Kidney tubule cell (primary cell): ENCODE measurements around the gene AP2A1.
"Not testable (repeated sequence)": the region's sequence is repeated elsewhere in the genome, so short reads cannot be mapped to it uniquely, and the experiment has no call there.

Source experiments
- DNase-seq: peaks from one replicate; pipeline ENCODE4 v3.0.0-alpha.2; 2018; ENCODE audit warnings: low spot score

Gene AP2A1

DNA sequence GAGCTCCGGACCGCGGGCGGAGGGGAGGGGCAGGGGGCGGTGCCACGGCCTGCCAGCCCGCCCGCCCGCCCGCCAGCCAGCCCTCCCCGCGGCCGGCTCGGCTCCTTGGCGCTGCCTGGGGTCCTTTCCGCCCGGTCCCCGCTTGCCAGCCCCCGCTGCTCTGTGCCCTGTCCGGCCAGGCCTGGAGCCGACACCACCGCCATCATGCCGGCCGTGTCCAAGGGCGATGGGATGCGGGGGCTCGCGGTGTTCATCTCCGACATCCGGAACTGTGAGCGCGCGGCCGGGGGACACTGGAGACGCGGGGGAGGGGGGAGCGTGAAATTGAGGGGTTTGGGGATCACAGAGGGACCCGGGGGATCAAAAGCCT is at the start of gene AP2A1:
TSS of gene AP2A1 (plus strand) at position 72 of the 370 bp plus-strand sequence. CDS start at position 205, 133 bp downstream.
- DNase-seq, result no peak

GRCh38 chr19:49718511-49718910 is 48.3 kb upstream of the AP2A1 start:
- no peak for DNase-seq

- no peak for DNase-seq
Observed at GRCh38 chr19:49718991-49719390, 47.8 kb upstream of the AP2A1 start.

DNA sequence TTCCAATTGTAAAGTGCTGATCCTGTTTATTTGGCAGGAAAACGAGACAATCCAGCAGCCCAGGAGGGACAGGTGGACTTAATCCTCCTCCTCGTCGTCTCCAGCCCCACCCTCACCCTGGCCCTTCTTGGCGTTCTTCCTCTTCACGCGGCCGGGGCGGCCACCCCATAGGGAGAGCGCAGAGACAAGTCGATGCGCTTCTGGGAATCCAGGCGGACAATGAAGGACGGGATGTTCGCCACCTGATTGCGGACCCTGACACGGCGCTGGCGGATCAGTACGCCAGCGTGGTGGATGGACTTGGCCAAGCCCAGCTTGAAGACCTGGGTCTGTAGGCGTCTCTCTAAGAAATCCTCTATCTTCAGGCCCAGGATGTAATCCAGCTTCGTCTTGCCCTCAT is 47.4 kb upstream of the AP2A1 start:
- DNase-seq, result not testable (repeated sequence)

- no peak for DNase-seq
Observed at GRCh38 chr19:49727217-49728030, 39.4 kb upstream of the AP2A1 start.

DNA sequence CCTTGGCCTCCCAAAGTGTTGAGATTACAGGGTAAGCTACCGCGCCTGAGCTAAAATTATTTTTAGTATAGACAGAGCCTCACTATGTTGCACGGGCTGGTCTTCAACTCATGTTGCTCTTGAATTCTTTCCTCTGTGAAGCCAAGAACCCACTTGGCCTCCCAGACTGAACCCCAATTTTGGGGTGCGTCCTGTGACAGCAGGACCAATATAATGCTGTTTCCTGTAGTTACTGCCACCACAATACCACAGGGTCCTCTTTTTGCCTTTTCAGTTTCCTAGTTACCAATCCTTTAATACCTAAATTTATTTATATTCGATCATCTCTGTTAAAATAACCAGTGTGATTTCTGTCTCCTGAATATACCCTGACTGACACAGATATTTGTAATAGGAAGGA is 36.6 kb upstream of the AP2A1 start:
- no peak for DNase-seq

DNA sequence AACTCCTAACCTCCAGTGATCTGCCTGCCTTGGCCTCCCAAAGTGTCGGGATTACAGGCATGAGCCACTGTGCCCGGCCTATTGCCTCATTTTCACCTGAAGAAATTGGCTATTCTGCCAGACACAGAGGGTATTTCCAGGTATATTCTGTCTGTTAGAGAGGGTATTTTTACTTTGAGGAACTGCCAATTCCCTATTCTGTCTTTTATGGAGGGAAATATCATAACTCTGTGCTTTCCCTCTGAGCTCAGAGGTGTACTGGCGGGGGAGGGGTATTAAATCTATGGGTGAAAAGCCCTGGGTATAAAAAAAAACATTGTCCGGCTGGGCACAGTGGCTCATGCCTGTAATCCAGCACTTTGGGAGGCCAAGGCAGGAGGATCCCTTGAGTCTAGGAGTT is 28.5 kb upstream of the AP2A1 start:
- DNase-seq, result no peak

DNA sequence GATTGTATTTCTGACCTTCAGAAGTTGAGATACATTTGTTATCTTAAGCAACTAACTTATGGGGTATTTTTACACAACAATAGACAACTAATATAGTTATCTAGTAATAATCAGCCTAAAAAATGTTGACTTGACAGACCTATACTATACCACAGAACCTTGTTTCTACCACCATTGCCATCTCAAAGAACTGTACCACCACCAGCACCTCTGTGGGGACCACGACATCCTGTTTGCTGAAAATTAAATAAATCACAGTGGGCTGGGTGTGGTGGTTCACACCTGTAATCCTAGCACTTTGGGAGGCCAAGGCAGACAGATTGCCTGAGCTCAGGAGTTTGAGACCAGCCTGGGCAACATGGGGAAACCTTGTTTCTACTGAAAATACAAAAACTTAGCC is 27.7 kb upstream of the AP2A1 start:
- no peak for DNase-seq

DNA sequence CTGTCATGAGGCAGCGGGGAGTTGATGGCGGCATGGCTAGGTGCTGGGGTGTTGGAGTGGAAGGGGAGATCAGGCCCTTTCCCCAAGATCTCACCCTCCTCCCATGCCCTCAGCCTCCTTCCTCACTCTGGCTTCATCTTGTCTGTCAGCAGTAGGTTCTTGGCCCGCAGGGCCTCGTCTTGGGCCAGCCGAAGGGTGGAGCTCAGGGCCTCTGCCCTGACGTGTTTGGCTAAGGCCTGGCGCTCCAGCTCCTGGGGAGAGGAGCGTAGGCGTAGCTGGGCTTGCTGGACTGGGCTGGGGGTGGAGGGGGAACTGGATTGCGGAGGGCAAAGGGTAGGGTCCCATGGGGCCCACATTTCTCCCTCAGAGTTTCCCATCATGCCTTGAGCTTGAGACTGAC is 26.9 kb upstream of the AP2A1 start:
- DNase-seq, result no peak

GRCh38 chr19:49741210-49741844 is 25.5 kb upstream of the AP2A1 start:
- no peak for DNase-seq

- no peak for DNase-seq
Observed at GRCh38 chr19:49744946-49745381, 21.8 kb upstream of the AP2A1 start.

DNA sequence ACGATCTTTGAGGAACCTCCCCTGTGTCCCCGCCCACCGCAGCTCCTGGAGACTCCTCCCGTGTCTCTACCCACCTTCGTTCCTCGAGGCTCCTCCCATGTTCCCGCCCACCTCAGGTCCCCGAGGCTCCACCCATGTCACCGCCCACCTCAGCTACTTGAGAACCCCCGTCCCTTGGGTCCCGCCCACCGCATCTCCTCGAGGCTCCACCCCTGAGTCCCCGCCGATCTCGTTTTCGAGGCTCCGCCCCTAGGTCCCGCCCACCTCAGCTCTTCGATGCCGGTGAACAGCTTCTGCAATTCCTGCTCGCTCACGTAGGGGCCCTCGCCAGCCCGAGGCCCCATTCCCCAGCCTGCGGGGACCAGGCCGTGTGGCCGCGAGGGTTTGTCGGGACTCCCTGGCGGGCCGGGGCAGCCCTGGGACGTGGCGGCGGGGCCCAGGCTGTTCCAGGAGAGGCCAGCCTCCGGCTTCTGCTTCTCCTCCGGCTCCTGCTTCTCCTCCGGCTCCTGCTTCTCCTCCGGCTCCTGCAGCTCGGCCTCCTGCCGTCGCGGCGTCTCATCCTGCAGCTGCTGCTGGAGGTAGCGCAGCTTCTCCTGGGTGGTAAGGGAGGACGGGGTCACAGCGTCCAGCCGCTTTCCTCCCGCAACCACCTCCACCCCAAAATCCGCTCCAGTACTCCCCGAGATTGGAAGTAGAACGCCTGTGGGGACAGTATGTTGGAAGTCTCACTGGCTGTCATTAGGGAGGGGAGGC is 20.4 kb upstream of the AP2A1 start:
- peak; percentile 14 for DNase-seq

- no peak for DNase-seq
Observed at GRCh38 chr19:49749055-49749716, 17.6 kb upstream of the AP2A1 start.

- DNase-seq, result no peak
Observed at GRCh38 chr19:49749771-49750170, 17.0 kb upstream of the AP2A1 start.

GRCh38 chr19:49752701-49753100 is 14.1 kb upstream of the AP2A1 start:
- DNase-seq, result no peak

GRCh38 chr19:49755956-49756355 is 10.8 kb upstream of the AP2A1 start:
- no peak for DNase-seq

- DNase-seq, result peak; percentile 47
Observed at GRCh38 chr19:49758292-49758691, 8.5 kb upstream of the AP2A1 start.

- DNase-seq, result no peak
Observed at GRCh38 chr19:49761249-49761624, 5.6 kb upstream of the AP2A1 start.

- DNase-seq, result no peak
Observed at GRCh38 chr19:49761625-49762311, 5.0 kb upstream of the AP2A1 start.

DNA sequence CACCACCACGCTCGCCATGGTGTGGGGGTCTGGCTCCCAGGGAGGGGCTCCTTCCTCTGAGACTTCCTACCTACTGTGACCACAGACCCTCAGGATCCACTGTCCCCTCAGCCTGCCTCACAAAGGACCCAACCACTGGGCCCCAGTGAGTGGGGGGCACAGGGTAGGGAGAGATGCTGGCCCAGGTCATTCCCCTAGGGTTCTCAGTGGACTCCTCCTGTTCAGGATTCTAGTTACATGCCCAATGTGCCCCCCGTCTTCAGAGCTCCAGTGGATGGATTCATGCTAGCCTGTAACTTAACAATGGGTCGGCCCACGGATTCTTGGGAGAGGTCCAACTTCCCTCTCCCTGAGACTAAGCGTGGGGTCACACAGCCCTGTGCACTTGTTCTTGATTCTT is 3.6 kb upstream of the AP2A1 start, which contains the start of gene TSKS:
TSS of gene TSKS (minus strand) at position 77 of the 400 bp plus-strand sequence. CDS start at position 18, 59 bp downstream.
- no peak for DNase-seq

DNA sequence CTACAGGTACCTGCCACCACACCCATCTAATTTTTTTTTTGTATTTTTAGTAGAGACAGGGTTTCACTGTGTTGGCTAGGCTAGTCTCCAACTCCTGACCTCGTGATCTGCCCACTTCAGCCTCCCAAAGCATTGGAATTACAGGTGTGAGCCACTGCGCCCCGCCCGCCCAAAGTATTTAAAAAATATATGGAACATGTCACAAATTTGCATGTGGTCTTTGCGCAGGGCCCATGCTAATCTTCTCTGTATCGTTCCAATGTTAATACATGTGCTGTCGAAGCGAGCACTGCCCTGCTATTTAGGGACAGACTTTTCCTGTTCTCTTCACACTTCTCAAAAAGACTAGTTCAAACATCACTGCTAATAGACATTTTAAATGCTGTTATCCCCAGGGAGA is 2.5 kb upstream of the AP2A1 start:
- DNase-seq, result no peak
